K562 (cell line): ENCODE results near the gene HBM. TPM values are rescaled to one million over a fixed set of nuclear protein-coding genes. Genes with fewer than 3 reads are reported as not detected.
A peak's percentile ranks its signal among the peaks of the same experiment; 100 is the strongest.

Source experiments
- ARHGAP35 ChIP-seq: fragments of 450-650 bp; IDR thresholded peaks from 2 replicates; pipeline ENCODE4 v1.6.1; 2018; ENCODE audit not compliant: partially characterized antibody
- BCOR ChIP-seq: fragments of 450-650 bp; IDR thresholded peaks from 2 replicates; pipeline ENCODE4 v1.6.1; 2016
- CBFA2T3 ChIP-seq: fragments of 450-650 bp; IDR thresholded peaks from 2 replicates; pipeline ENCODE4 v1.6.1; 2017
- CBFB ChIP-seq: sonication (generic); formaldehyde crosslinking; IDR thresholded peaks from 2 replicates; pipeline ENCODE4 v1.4.0; 2020; ENCODE audit warnings: mild to moderate bottlenecking, missing genetic modification reagents
- FOS ChIP-seq: IDR thresholded peaks from 3 replicates; pipeline ENCODE4 v1.6.1; 2011; ENCODE audit not compliant: insufficient read length; ENCODE audit errors: extremely low read depth
- HDAC1 ChIP-seq, 2 experiments: fragments of 450-650 bp; IDR thresholded peaks; 2 replicates each; pipeline ENCODE4 v1.6.1; 2016 to 2017; ENCODE audit warnings: inconsistent platforms in 1 of 2, mild to moderate bottlenecking in 1 of 2, moderate library complexity in 1 of 2
- KDM1A ChIP-seq, 2 experiments: fragments of 450-650 bp; IDR thresholded peaks; 2 replicates each; pipeline ENCODE4 v1.6.1; 2016; ENCODE audit warnings: mild to moderate bottlenecking in 2 of 2
- PCBP2 ChIP-seq: fragments of 200-400 bp; formaldehyde crosslinking; IDR thresholded peaks from 2 replicates; pipeline ENCODE4 v1.6.1; 2018; ENCODE audit warnings: low read length, low read depth, mild to moderate bottlenecking, moderate library complexity; ENCODE audit not compliant: poor library complexity, severe bottlenecking
- PHF21A ChIP-seq: fragments of 450-650 bp; IDR thresholded peaks from 2 replicates; pipeline ENCODE4 v1.6.1; 2017; ENCODE audit warnings: low read depth, borderline replicate concordance
- POLR2A ChIP-seq: fragments of 450-650 bp; conservative IDR thresholded peaks from 2 replicates; pipeline ENCODE4 v1.6.1; 2016
- SMAD1 ChIP-seq: fragments of 150-350 bp; IDR thresholded peaks from 2 replicates; pipeline ENCODE4 v1.6.1; 2014; ENCODE audit warnings: low read length, low read depth; ENCODE audit not compliant: partially characterized antibody
- SMARCA5 ChIP-seq: fragments of 450-650 bp; IDR thresholded peaks from 2 replicates; pipeline ENCODE4 v1.6.1; 2016
- SNIP1 ChIP-seq: fragments of 450-650 bp; IDR thresholded peaks from 2 replicates; pipeline ENCODE4 v1.7.1; 2017; ENCODE audit warnings: low read depth, mild to moderate bottlenecking
- TRIM24 ChIP-seq, 2 experiments: fragments of 450-650 bp; IDR thresholded peaks; 2 replicates each; pipeline ENCODE4 v1.6.1; 2016
- ZFP36 ChIP-seq: fragments of 150-350 bp; IDR thresholded peaks from 2 replicates; pipeline ENCODE4 v1.6.1; 2018; ENCODE audit warnings: low read length, low read depth; ENCODE audit not compliant: partially characterized antibody
- ZNF311 ChIP-seq: fragments of 250-450 bp; sonication (Bioruptor Pico); IDR thresholded peaks from 2 replicates; pipeline ENCODE4 v1.4.0; 2020; ENCODE audit warnings: mild to moderate bottlenecking, moderate library complexity
- ZNF436 ChIP-seq: fragments of 250-450, 450-650 bp; sonication (Bioruptor Pico); formaldehyde crosslinking; IDR thresholded peaks from 2 replicates; pipeline ENCODE4 v1.7.0; 2020; ENCODE audit warnings: mild to moderate bottlenecking
- ZNF507 ChIP-seq: conservative IDR thresholded peaks from 2 replicates; pipeline ENCODE4 v1.6.1; 2017; ENCODE audit warnings: missing genetic modification characterization, missing compliant biosample characterization
- polyA plus RNA-seq, 8 experiments: library from polyadenylated mRNA; depleted of rRNA in 4 of 8; stranded (reverse) in 5 of 8; unstranded in 3 of 8; fragments of >200 nt; fragmentation: Nextera tagmentation in 2 of 8; fragmentation: Illumina TruSeq in 1 of 8; extraction: Ambion mirVana in 2 of 8; extraction: Trizol in 1 of 8; gene quantifications; 2 replicates each; pipeline versions ENCODE4 v1.2.1 to v1.2.3, GENCODE V29; 2011 to 2014; ENCODE audit warnings: inconsistent platforms in 1 of 8, missing spikeins in 1 of 8
- total RNA-seq, 7 experiments: library from RNA; depleted of rRNA in 6 of 7; stranded (reverse); fragments of >200 nt in 6 of 7; fragmentation: Illumina TruSeq in 2 of 7; extraction: Trizol in 2 of 7; gene quantifications; 2 replicates each; pipeline versions ENCODE4 v1.2.1 to v1.2.3, GENCODE V29; 2011 to 2021; ENCODE audit warnings: low replicate concordance in 1 of 7
- TF ChIP-seq, protein P1 (sequence below): sonication (generic); formaldehyde crosslinking; IDR thresholded peaks from 2 replicates; pipeline ENCODE4 v1.5.0; 2020; ENCODE audit warnings: missing genetic modification reagents
- TF ChIP-seq, protein P2 (sequence below), 2 experiments: fragments of 450-650 bp in 1 of 2; sonication (generic) in 1 of 2; formaldehyde crosslinking; conservative IDR thresholded peaks; 2 replicates each; pipeline versions ENCODE4 v1.4.0 to v1.8.1; 2020 to 2022; ENCODE audit warnings: mild to moderate bottlenecking in 1 of 2, missing genetic modification reagents in 1 of 2

The HBM gene
- total and polyA plus RNA-seq, 9 of the 15 experiments (the other 6 are each of a cell fraction or from before 2014, with no cell fraction given) = not detected

DNA sequence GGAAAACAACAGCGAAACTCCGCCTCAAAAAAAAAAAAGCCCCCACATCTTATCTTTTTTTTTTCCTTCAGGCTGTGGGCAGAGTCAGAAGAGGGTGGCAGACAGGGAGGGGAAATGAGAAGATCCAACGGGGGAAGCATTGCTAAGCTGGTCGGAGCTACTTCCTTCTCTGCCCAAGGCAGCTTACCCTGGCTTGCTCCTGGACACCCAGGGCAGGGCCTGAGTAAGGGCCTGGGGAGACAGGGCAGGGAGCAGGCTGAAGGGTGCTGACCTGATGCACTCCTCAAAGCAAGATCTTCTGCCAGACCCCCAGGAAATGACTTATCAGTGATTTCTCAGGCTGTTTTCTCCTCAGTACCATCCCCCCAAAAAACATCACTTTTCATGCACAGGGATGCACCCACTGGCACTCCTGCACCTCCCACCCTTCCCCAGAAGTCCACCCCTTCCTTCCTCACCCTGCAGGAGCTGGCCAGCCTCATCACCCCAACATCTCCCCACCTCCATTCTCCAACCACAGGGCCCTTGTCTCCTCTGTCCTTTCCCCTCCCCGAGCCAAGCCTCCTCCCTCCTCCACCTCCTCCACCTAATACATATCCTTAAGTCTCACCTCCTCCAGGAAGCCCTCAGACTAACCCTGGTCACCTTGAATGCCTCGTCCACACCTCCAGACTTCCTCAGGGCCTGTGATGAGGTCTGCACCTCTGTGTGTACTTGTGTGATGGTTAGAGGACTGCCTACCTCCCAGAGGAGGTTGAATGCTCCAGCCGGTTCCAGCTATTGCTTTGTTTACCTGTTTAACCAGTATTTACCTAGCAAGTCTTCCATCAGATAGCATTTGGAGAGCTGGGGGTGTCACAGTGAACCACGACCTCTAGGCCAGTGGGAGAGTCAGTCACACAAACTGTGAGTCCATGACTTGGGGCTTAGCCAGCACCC lies 9.5 kb downstream of the HBM start (continued):
- TF ChIP-seq SMARCA5 = peak; percentile 73; the same call in 1 of the 2 replicates
- no peak for TF ChIP-seq PCBP2
- no peak for TF ChIP-seq PHF21A
- TF ChIP-seq CBFA2T3 = no peak
- no peak for TF ChIP-seq FOS
- TF ChIP-seq TRIM24 (IDR thresholded peaks at IDR 0.05) = no peak
- no peak for TF ChIP-seq POLR2A
- no peak for TF ChIP-seq SMAD1
- peak; percentile 95 for TF ChIP-seq ZFP36
- TF ChIP-seq ZNF507 (tag) = no peak
- no peak for TF ChIP-seq CBFB (CRISPR knock-in tag)
- TF ChIP-seq HDAC1 (IDR thresholded peaks at IDR 0.05) = peak in 1 of 2 experiments; percentile 38; a peak in 1 of 4 replicates
- TF ChIP-seq, protein P1, sequence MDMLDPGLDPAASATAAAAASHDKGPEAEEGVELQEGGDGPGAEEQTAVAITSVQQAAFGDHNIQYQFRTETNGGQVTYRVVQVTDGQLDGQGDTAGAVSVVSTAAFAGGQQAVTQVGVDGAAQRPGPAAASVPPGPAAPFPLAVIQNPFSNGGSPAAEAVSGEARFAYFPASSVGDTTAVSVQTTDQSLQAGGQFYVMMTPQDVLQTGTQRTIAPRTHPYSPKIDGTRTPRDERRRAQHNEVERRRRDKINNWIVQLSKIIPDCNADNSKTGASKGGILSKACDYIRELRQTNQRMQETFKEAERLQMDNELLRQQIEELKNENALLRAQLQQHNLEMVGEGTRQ (CRISPR knock-in tag) = no peak
- peak; percentile 76; the same call in 1 of the 2 replicates for TF ChIP-seq ZNF436 (CRISPR knock-in tag)
- peak; percentile 73 to 77 for TF ChIP-seq KDM1A (IDR thresholded peaks at IDR 0.05)
- TF ChIP-seq ZNF311 (CRISPR knock-in tag) = no peak
- TF ChIP-seq, protein P2, sequence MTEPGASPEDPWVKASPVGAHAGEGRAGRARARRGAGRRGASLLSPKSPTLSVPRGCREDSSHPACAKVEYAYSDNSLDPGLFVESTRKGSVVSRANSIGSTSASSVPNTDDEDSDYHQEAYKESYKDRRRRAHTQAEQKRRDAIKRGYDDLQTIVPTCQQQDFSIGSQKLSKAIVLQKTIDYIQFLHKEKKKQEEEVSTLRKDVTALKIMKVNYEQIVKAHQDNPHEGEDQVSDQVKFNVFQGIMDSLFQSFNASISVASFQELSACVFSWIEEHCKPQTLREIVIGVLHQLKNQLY (CRISPR knock-in tag; conservative IDR thresholded peaks at IDR 0.05) = no peak
- TF ChIP-seq ARHGAP35 = peak; percentile 64
- no peak for TF ChIP-seq SNIP1
- TF ChIP-seq BCOR = peak; percentile 82
- TF ChIP-seq, all 486 proteins: peak for 14
